Naive thymus-derived CD4-positive, alpha-beta T cell (primary cell): ENCODE data around the gene NAPEPLD. TPM values are rescaled to one million over a fixed set of nuclear protein-coding genes. Genes with fewer than 3 reads are reported as not detected.
"Not testable (repeated sequence)": the region's sequence is repeated elsewhere in the genome, so short reads cannot be mapped to it uniquely, and the experiment has no call there.

Source experiments
- ATAC-seq: fragments of 150-1000 bp; cut with Tn5 transposase; 2 replicates; pipeline ENCODE4 v1.10.0; 2021; ENCODE audit warnings: mild to moderate bottlenecking, moderate library complexity
- CTCF ChIA-PET: fragments of 350-600 bp; sonication (Branson Sonifier 250); formaldehyde crosslinking; loops from one replicate; lab custom pipeline; 2021; ENCODE audit warnings: antibody characterized with exemption; lab: Charles Lee
- POLR2A ChIA-PET: fragments of 350-600 bp; sonication (Branson Sonifier 250); formaldehyde crosslinking; loops from one replicate; lab custom pipeline; 2021; ENCODE audit warnings: antibody characterized with exemption, inconsistent platforms; lab: Charles Lee
- DNase-seq, 9 donors: peaks; one replicate each; pipeline versions ENCODE4 v3.0.0 to v3.0.0-alpha.2; 2020 to 2022; ENCODE audit warnings: mixed read lengths in 1 of 9
- H3K27ac ChIP-seq: one replicate; pipeline ENCODE4 v1.7.0; 2013; ENCODE audit warnings: mild to moderate bottlenecking, low read depth, low read length, moderate library complexity
- H3K27me3 ChIP-seq, 2 donors: one replicate each; pipeline ENCODE4 v1.7.0; 2013; ENCODE audit warnings: low read length in 2 of 2, mild to moderate bottlenecking in 2 of 2, moderate library complexity in 2 of 2; ENCODE audit not compliant: control insufficient read depth in 2 of 2, insufficient read depth in 2 of 2
- H3K36me3 ChIP-seq, 3 experiments: 1 replicate in 2 of 3; 2 replicates in 1 of 3; pipeline ENCODE4 v1.7.0; 2013; ENCODE audit warnings: low read length in 3 of 3, mild to moderate bottlenecking in 3 of 3, moderate library complexity in 1 of 3; ENCODE audit not compliant: insufficient read depth in 3 of 3, control insufficient read depth in 2 of 3
- H3K4me1 ChIP-seq, 2 donors: one replicate each; pipeline ENCODE4 v1.7.0; 2013; ENCODE audit warnings: low read length in 2 of 2, mild to moderate bottlenecking in 2 of 2, moderate library complexity in 1 of 2; ENCODE audit not compliant: control insufficient read depth in 2 of 2, insufficient read depth in 2 of 2
- H3K4me3 ChIP-seq: 2 replicates; pipeline ENCODE4 v1.7.0; 2013; ENCODE audit warnings: mild to moderate bottlenecking, low read length
- H3K9me3 ChIP-seq, 3 experiments: 1 replicate in 2 of 3; 2 replicates in 1 of 3; pipeline ENCODE4 v1.7.0; 2013; ENCODE audit warnings: low read length in 3 of 3; ENCODE audit not compliant: control insufficient read depth in 2 of 3
- H3K27ac Mint-ChIP-seq, 9 donors: one replicate each; pipeline ENCODE4 v1.8.0; 2020 to 2022; ENCODE audit warnings: mixed read lengths in 9 of 9, mild to moderate bottlenecking in 8 of 9, moderate library complexity in 5 of 9, inconsistent platforms in 2 of 9
- H3K27me3 Mint-ChIP-seq, 5 donors: one replicate each; pipeline ENCODE4 v1.8.0; 2021 to 2022; ENCODE audit warnings: mixed read lengths in 5 of 5, mild to moderate bottlenecking in 1 of 5
- H3K36me3 Mint-ChIP-seq, 5 donors: one replicate each; pipeline ENCODE4 v1.8.0; 2020 to 2022; ENCODE audit warnings: mixed read lengths in 5 of 5, mild to moderate bottlenecking in 3 of 5, inconsistent platforms in 1 of 5
- H3K4me1 Mint-ChIP-seq, 7 donors: one replicate each; pipeline ENCODE4 v1.8.0; 2020 to 2022; ENCODE audit warnings: mixed read lengths in 7 of 7, mild to moderate bottlenecking in 3 of 7, inconsistent platforms in 1 of 7
- H3K4me3 Mint-ChIP-seq, 10 donors: one replicate each; pipeline ENCODE4 v1.8.0; 2020 to 2022; ENCODE audit warnings: mild to moderate bottlenecking in 10 of 10, mixed read lengths in 10 of 10, moderate library complexity in 6 of 10, inconsistent platforms in 2 of 10
- H3K9me3 Mint-ChIP-seq, 11 donors: one replicate each; pipeline ENCODE4 v1.8.0; 2020 to 2022; ENCODE audit warnings: mixed read lengths in 11 of 11, mild to moderate bottlenecking in 4 of 11, inconsistent platforms in 1 of 11, moderate library complexity in 1 of 11
- intact Hi-C, 2 donors: fragments of 100-400 bp; cut with micrococcal nuclease; formaldehyde crosslinking; loops; one replicate each; pipeline ENCODE4 v1.15.1; 2023
- polyA plus RNA-seq, 2 donors: library from polyadenylated mRNA; unstranded; fragments of 300-500 nt; fragmentation: Illumina TruSeq; gene quantifications; one replicate each; pipeline ENCODE4 v1.2.3, GENCODE V29; 2021
- total RNA-seq, 6 experiments: library from RNA in 5 of 6; stranded (reverse) in 5 of 6; gene quantifications; 1 replicate in 5 of 6; 2 replicates in 1 of 6; pipeline ENCODE4 v1.2.3 and lab custom pipeline; 2021 to 2026

Gene NAPEPLD
- total and polyA plus RNA-seq, 7 experiments from 2014 or later = 2.9 to 19.7 (median 9.9) TPM

DNA sequence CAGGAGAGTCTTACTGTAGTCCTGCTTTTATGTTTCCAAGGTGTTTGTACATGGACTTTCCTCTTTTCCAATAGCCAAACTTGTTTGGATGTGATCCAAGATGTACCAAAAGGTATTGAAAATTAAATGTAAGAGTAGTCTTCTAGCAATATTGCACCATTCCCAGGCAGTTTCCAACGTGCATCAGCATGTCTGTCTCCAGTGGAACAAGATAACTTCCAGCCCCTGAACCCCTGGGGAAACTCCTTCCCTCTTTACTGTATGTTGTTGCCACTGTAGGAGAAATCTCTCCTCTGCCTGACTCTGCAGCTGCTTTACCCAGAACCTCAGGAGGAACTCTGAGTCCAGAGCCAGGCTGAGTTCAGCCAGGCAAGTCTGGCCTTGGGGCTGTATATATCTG, 55.5 kb downstream of the NAPEPLD start:
- H3K9me3 ChIP-seq = no peaks in the 10 kb centered on the region
- no peaks in the 10 kb centered on the region for H3K27me3 Mint-ChIP-seq
- H3K4me1 Mint-ChIP-seq = no peaks in the 10 kb centered on the region
- POLR2A ChIA-PET = interaction anchor here (1.1 kb wide), 1 partner anchor 22 kb away, joined by 3 read pairs; no protein-coding TSS in a partner anchor
- H3K27ac ChIP-seq = no peak overlapping the region
- DNase-seq (no peak), ATAC-seq (no peak)
- H3K36me3 ChIP-seq = peaks cover 0 to 19% (median 1%) of the 10 kb centered on the region in 3 experiments
- intact Hi-C loops = no loop called here
- H3K4me3 ChIP-seq = no peak overlapping the region
- H3K9me3 Mint-ChIP-seq = peaks cover 0 to 3% (median 0%) of the 10 kb centered on the region in 11 donors
- no peaks in the 10 kb centered on the region for H3K27me3 ChIP-seq
- CTCF ChIA-PET = no interaction called here
- peaks cover 4 to 56% (median 32%) of the 10 kb centered on the region in 5 donors for H3K36me3 Mint-ChIP-seq
- peak overlapping the region in 2 of 9 donors; percentile 56 to 70 for H3K27ac Mint-ChIP-seq
- H3K4me1 ChIP-seq = no peaks in the 10 kb centered on the region
- H3K4me3 Mint-ChIP-seq = no peak overlapping the region

GRCh38 chr7:103092321-103092720, 56.6 kb downstream of the NAPEPLD start:
- H3K9me3 ChIP-seq, H3K27ac ChIP-seq, DNase-seq, H3K4me3 ChIP-seq, CTCF ChIA-PET, H3K4me3 Mint-ChIP-seq, H3K27me3 Mint-ChIP-seq, intact Hi-C loops, H3K27me3 ChIP-seq, ATAC-seq, H3K4me1 ChIP-seq, H3K4me1 Mint-ChIP-seq, H3K9me3 Mint-ChIP-seq: not testable (repeated sequence)
- H3K36me3 Mint-ChIP-seq = peaks cover 4 to 61% (median 36%) of the 10 kb centered on the region in 5 donors
- POLR2A ChIA-PET = interaction anchor here (1.1 kb wide), 1 partner anchor 21 kb away, joined by 3 read pairs; no protein-coding TSS in a partner anchor
- H3K27ac Mint-ChIP-seq = peak overlapping the region in 2 of 9 donors; percentile 25 to 59
- H3K36me3 ChIP-seq = peaks cover 0 to 19% (median 4%) of the 10 kb centered on the region in 3 experiments

DNA sequence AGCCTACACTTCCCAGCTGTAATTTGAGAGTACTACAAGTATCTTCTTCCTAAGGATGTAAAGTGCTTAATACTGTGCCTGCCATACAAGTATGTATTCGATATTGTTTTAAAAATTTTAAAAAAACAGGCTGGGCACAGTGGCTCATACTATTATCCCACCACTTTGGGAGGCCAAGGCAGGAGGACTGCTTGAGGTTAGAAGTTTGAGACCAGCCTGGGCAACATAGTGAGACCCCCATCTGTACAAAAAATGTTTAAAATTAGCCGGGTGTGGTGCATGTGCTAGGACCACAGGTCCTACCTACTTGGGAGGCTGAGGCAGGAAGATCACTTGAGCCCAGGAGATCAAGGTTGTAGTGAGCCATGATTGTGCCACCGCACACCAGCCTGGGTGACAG, 65.7 kb downstream of the NAPEPLD start:
- Histone ChIP-seq H3K27me3 (no peaks in the 10 kb centered on the region), H3K9me3 (no peaks in the 10 kb centered on the region), H3K4me3 (no peak overlapping the region), H3K27ac (no peak overlapping the region), H3K36me3 (peaks cover 0 to 27% (median 5%) of the 10 kb centered on the region in 3 experiments), H3K4me1 (no peaks in the 10 kb centered on the region)
- intact Hi-C loops = no loop called here
- DNase-seq (no peak), ATAC-seq (no peak)
- H3K4me1 Mint-ChIP-seq = peaks cover 4 to 36% (median 26%) of the 10 kb centered on the region in 7 donors
- POLR2A ChIA-PET = no interaction called here
- H3K27ac Mint-ChIP-seq = no peak overlapping the region
- H3K9me3 Mint-ChIP-seq = no peaks in the 10 kb centered on the region
- peaks cover 0 to 33% (median 11%) of the 10 kb centered on the region in 5 donors for H3K36me3 Mint-ChIP-seq
- no peaks in the 10 kb centered on the region for H3K27me3 Mint-ChIP-seq
- CTCF ChIA-PET = no interaction called here
- no peak overlapping the region for H3K4me3 Mint-ChIP-seq

DNA sequence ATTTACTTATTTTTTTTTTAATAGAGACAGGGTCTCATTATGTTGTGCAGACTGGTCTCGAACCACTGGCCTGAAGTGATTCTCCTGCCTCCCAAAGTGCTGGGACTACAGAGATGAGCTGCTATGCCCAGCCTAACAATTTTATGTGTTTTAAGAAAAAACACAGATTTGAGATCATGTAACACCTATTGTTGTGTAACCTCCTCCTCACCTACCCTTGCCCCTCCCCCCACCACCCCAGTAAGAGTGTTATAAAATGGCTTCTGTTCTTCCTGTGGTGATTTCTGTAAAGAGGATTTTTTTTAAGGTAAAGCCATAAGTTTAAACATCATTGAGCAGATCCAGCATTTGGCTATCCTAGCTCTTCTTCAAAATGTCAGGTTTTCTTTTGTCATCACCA, 66.4 kb downstream of the NAPEPLD start:
- no peaks in the 10 kb centered on the region for H3K9me3 ChIP-seq
- H3K27me3 ChIP-seq = no peaks in the 10 kb centered on the region
- peaks cover 10 to 43% (median 33%) of the 10 kb centered on the region in 7 donors for H3K4me1 Mint-ChIP-seq
- intact Hi-C loops = no loop called here
- H3K4me3 Mint-ChIP-seq = no peak overlapping the region
- DNase-seq (no peak), ATAC-seq (no peak)
- H3K36me3 Mint-ChIP-seq = peaks cover 0 to 32% (median 10%) of the 10 kb centered on the region in 5 donors
- peak overlapping the region in 1 of 9 donors; percentile 8 for H3K27ac Mint-ChIP-seq
- ChIA-PET CTCF (no interaction called here), POLR2A (no interaction called here)
- no peaks in the 10 kb centered on the region for H3K27me3 Mint-ChIP-seq
- no peak overlapping the region for H3K27ac ChIP-seq
- no peaks in the 10 kb centered on the region for H3K4me1 ChIP-seq
- H3K36me3 ChIP-seq = peaks cover 0 to 27% (median 5%) of the 10 kb centered on the region in 3 experiments
- H3K9me3 Mint-ChIP-seq = no peaks in the 10 kb centered on the region
- no peak overlapping the region for H3K4me3 ChIP-seq

- ChIA-PET POLR2A (interaction anchor here (1.1 kb wide), 1 partner anchor 10 kb away, joined by 3 read pairs; no protein-coding TSS in a partner anchor), CTCF (no interaction called here)
- H3K36me3 Mint-ChIP-seq = peaks cover 0 to 22% (median 7%) of the 10 kb centered on the region in 5 donors
- H3K27me3 Mint-ChIP-seq = no peaks in the 10 kb centered on the region
- DNase-seq = no peak
- peaks cover 12 to 59% (median 47%) of the 10 kb centered on the region in 7 donors for H3K4me1 Mint-ChIP-seq
- Histone ChIP-seq H3K9me3 (no peaks in the 10 kb centered on the region), H3K4me3 (no peak overlapping the region), H3K27me3 (no peaks in the 10 kb centered on the region), H3K4me1 (peaks cover 6 to 11% of the 10 kb centered on the region in 2 donors), H3K27ac (no peak overlapping the region), H3K36me3 (peaks cover 0 to 22% (median 5%) of the 10 kb centered on the region in 3 experiments)
- intact Hi-C loops = no loop called here
- H3K27ac Mint-ChIP-seq = no peak overlapping the region
- H3K9me3 Mint-ChIP-seq = no peaks in the 10 kb centered on the region
- ATAC-seq = no peak
- no peak overlapping the region for H3K4me3 Mint-ChIP-seq
Measured at GRCh38 chr7:103080923-103081322, 68.0 kb downstream of the NAPEPLD start.

GRCh38 chr7:103079836-103080235, 69.1 kb downstream of the NAPEPLD start:
- H3K4me3 ChIP-seq = no peak overlapping the region
- Mint-ChIP-seq H3K27me3 (no peaks in the 10 kb centered on the region), H3K36me3 (peaks cover 0 to 19% (median 7%) of the 10 kb centered on the region in 5 donors), H3K4me1 (peaks cover 18 to 65% (median 54%) of the 10 kb centered on the region in 7 donors), H3K27ac (no peak overlapping the region), H3K9me3 (no peaks in the 10 kb centered on the region), H3K4me3 (peak overlapping the region in 1 of 10 donors; percentile 3)
- H3K27me3 ChIP-seq = no peaks in the 10 kb centered on the region
- no peaks in the 10 kb centered on the region for H3K9me3 ChIP-seq
- H3K27ac ChIP-seq = no peak overlapping the region
- ChIA-PET POLR2A (interaction anchor here (0.6 to 1.1 kb wide), 2 partner anchors 9 to 69 kb away, joined by 3 to 6 read pairs; partner anchors contain the start of gene NAPEPLD), CTCF (interaction anchor here (0.8 kb wide), 1 partner anchor 194 kb away, joined by 3 read pairs; no protein-coding TSS in a partner anchor)
- H3K36me3 ChIP-seq = peaks cover 0 to 20% (median 5%) of the 10 kb centered on the region in 3 experiments
- H3K4me1 ChIP-seq = peaks cover 10 to 14% of the 10 kb centered on the region in 2 donors
- no peak for DNase-seq
- intact Hi-C loops = loop anchor here (5.0 to 10.0 kb wide), 4 partner anchors 202 to 1835 kb away; partner anchors contain the start of genes ORC5 (in 2 of the 2), FIS1 (in 1 of the 2) and PMPCB (in 1 of the 2)
- ATAC-seq = no peak
